ENCODE measurements around the gene STING1. TPM values are rescaled to one million over a fixed set of nuclear protein-coding genes. Genes with fewer than 3 reads are reported as not detected.
"Not testable (repeated sequence)": the region's sequence is repeated elsewhere in the genome, so short reads cannot be mapped to it uniquely, and the experiment has no call there.

The STING1 gene
- 2.9 TPM for polyA plus RNA-seq (2012; ENCODE audit: missing spikeins)

DNA sequence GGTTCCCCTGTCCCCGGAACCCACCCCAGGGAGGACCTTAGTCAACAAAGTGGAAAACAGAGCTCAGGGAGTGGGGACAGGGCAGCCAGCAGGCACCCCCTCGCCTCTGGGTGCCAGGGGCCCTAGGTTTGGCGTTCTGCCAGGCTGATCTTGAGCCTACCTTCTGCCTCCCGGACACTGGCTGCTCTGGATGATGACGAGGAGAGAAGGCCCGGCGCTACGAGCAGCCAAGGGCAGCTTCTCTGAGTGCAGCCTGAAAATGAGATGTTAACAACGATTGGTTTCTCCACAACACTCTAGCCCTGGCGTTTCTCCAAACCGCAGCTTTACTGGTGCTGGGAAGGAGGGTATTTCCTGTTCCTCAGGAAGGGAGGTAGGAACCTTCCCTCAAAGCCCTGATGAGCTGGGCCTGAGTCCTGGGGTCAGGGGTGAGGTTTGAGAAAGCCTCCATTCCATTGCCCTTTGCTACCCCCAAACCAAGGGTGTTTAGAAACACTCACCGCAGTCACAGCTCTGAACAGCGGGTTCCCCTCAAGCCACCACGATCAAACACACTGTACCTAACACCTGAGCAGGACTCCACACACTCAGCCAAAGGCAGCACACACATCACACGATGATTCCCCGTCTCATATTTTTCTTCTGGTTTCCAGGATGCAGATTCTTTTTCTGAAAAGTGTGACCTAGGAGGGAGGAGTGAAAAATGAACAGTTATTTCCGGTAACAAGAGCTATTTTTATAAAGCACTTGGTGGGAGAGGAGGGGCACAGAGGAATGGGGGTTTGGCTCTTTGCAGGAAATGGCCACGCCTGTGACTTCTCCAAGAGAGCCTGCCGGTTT, at the start of gene STING1:
TSS of gene STING1 (minus strand) at position 709 of the 840 bp plus-strand sequence. CDS start 1,054 bp downstream, outside the sequence.
- FAIRE-seq (peak; percentile 65), DNase-seq (ENCODE audit: insufficient read length) (no peak)
- no peak for TF ChIP-seq POLR2AphosphoS5 (IDR thresholded peaks at IDR 0.05; ENCODE audit: low read depth, low read length)
- no peak for TF ChIP-seq POLR2A (IDR thresholded peaks at IDR 0.05; ENCODE audit: low read depth, low read length)
- no peak for TF ChIP-seq TAF1 (IDR thresholded peaks at IDR 0.05; ENCODE audit: borderline replicate concordance, low read depth, low read length)

DNA sequence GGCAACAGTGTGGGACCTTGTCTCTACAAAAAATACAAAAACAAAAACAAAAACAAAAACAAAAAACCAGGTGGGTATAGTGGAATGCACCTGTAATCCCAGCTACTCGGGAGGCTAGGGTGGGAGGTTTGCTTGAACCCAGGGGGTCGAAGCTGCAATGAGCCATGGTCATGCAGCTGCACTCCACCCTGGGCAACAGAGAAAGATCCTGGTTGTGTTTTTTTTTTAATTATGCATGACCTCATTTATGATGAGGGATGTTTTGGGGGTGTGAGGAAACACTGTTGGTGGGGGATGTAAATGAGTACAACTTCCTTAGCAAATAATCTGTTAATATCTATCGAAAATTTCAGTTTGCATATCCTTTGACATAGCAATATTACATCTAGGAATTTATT, 49.2 kb upstream of the STING1 start:
- no peak for FAIRE-seq
- no peak for TF ChIP-seq POLR2AphosphoS5 (IDR thresholded peaks at IDR 0.05; ENCODE audit: low read depth, low read length)
- no peak for TF ChIP-seq POLR2A (IDR thresholded peaks at IDR 0.05; ENCODE audit: low read depth, low read length)
- TF ChIP-seq TAF1 (IDR thresholded peaks at IDR 0.05; ENCODE audit: borderline replicate concordance, low read depth, low read length) = no peak
- DNase-seq (ENCODE audit: insufficient read length) = no peak

DNA sequence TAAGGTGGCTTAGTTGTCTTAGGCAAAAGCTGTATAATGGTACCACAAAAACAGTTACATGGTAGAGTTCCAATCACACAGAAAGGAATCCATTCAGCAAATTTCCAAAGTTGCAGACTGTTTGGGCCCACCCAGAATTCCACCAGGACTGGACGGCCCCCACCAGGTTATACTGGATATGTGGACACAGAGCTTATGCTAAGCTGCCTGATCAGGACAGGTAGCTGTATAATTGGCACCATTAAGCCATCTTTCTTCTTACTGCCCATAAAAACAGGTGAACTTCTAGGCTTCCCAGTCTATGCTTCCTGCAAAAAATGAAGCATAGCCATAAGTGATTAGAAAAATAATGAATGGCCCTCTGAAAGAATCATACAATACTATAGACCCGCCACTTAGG, 47.5 kb upstream of the STING1 start:
- DNase-seq (ENCODE audit: insufficient read length); FAIRE-seq: not testable (repeated sequence)

DNA sequence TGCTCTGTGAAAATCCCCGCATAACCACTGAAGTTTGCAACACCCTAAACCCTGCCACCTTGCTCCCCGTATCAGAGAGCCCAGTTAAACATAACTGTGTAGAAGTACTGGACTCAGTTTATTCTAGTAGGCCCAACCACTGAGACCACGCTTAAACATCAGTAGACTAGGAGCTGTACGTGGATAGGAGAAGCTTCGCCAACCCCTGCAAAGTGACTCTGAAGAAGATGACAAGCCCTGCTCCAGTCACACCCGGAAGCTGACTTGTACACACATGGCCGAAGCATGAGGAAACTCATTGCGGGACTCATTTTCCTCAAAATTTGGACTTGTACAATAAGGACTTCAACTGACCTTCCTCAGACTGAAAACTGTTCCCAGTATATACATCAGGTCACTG, 46.1 kb upstream of the STING1 start:
- not testable (repeated sequence) for DNase-seq (ENCODE audit: insufficient read length); FAIRE-seq

DNA sequence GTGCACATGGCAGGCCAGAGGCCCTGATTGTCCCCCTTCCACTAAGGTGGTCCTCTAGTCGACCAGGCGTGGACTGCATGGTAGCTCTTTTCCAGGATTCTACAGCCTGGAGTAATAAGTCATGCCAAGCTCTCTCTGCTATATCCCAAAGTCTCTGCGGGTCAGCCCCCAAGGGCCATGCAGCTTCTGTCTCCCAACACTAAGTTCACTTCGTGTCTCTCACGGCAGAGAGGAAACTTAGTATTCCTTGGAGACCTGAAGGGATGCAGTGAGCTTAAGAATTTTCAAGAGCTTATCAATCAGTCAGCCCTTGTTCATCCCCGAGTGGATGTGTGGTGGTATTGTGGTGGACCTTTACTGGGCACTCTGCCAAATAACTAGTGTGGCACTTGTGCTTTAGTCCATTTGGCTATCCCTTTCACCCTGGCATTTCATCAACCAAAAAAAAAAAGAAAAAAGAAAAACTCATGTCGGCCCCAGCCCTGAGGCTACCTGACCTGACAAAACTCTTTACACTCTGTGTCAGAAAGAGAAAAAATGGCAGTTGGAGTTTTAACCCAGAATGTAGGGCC, 45.4 kb upstream of the STING1 start:
- not testable (repeated sequence) for DNase-seq (ENCODE audit: insufficient read length); FAIRE-seq

DNA sequence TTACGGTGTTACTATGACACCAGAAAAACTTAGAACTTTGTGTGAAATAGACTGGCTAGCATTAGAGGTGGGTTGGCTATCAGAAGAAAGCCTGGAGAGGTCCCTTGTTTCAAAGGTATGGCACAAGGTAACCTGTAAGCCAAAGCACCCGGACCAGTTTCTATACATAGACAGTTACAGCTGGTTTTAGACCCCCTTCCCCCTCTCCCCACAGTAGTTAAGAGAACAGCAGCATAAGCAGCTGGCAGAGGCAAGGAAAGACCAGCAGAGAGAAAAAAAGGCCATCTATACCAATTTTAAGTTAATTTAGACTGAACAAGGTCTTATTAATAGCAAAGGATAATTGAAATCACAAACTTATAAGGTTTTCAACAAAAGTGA, 44.5 kb upstream of the STING1 start:
- not testable (repeated sequence) for FAIRE-seq; DNase-seq (ENCODE audit: insufficient read length)

DNA sequence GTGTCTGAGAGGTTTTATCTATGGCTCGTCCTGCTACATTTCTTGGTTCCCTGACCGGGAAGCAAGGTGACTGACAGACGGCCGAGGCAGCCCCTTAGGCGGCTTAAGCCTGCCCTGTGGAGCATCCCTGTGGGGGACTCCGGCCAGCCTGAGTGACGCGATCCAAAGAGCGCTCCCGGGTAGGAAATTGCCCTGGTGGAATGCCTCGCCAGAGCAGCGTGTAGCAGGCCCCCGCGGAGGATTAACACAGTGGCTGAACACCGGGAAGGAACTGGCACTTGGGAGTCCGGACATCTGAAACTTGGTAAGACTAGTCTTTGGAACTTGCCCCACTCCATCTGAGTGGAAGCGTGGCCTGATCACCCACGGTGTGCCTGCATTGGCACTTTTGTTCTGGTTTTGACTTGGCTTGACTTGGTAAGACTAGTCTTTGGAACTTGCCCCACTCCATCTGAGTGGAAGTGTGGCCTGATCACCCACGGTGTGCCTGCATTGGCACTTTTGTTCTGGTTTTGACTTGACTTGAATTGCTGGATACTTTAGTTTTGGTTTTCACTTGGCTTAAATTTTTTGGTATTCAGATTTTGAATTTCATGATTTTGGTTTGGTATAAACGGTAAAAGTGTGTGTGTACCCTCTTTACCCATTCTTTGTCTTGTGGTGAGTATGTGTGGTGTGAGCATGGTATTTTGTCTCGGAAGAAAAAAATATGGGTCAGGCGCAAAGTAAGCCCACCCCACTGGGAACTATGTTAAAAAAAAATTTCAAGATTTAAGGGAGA, 43.9 kb upstream of the STING1 start:
- FAIRE-seq = not testable (repeated sequence)

DNA sequence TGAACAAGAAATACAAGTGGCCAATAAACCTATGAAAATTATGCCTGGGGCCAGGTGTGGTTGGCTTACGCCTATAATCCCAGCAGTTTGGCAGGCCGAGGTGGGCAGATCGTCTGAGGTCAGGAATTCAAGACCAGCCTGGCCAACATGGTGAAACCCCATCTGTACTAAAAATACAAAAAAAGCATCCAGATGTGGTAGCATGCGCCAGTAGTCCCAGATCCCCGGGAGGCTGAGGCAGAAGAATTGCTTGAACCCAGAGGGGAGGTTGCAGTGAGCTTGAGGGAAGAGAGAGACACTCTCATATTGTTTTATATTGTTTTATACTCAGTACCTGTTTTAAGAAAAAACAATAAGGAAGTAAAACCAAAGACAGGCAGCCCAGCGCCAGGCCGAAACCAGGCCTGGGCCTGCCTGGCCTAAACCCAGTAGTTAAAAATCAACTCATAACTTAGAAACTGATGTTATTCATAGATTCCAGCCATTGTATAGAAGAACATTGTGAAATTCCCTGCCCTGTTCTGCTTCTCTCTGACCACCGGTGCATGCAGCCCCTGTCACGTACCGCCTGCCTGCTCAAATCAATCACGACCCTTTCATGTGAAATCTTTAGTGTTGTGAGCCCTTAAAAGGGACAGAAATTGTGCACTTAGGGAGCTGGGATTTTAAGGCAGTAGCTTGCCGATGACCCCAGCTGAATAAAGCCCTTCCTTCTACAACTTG, 43.2 kb upstream of the STING1 start:
- FAIRE-seq = peak; percentile 74

More for the DNA sequence above, 43.9 kb upstream of the STING1 start:
- DNase-seq (ENCODE audit: insufficient read length) = not testable (repeated sequence)

DNA sequence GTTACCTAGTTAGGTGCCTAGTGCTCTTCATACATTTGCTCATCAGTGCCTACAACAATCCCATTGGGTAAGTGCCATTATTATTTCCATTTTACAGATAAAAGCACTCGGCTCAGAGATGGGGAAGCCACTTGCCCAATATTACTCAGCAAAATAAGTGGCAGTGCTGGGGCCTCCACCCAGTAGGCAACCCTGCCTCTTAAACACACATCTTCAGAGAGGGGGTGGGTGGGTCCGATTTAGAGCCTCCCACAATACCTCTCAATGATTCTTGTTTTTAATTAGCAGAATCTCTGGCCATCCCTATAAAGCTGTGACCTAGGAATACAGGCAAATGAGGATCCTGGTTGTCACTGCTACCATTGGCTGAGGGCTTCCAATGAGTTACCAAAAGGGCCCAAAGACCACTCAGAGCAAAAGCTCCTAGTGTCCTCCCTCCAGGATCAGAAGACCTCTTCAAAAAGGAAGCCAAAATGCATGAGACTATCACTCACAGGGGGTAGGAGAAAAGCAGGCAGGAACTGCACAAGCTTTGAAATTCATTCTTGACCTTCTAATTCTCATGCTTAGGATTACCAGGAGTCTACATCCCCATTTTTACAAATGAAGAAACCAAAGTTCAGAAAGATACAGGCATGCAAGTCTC, 42.5 kb upstream of the STING1 start:
- peak; percentile 54 for FAIRE-seq
- no peak for DNase-seq (ENCODE audit: insufficient read length)
- no peak for TF ChIP-seq POLR2A (IDR thresholded peaks at IDR 0.05; ENCODE audit: low read depth, low read length)
- TF ChIP-seq TAF1 (IDR thresholded peaks at IDR 0.05; ENCODE audit: borderline replicate concordance, low read depth, low read length) = no peak
- TF ChIP-seq POLR2AphosphoS5 (IDR thresholded peaks at IDR 0.05; ENCODE audit: low read depth, low read length) = no peak

More for the DNA sequence above, 43.2 kb upstream of the STING1 start:
- not testable (repeated sequence) for DNase-seq (ENCODE audit: insufficient read length)

DNA sequence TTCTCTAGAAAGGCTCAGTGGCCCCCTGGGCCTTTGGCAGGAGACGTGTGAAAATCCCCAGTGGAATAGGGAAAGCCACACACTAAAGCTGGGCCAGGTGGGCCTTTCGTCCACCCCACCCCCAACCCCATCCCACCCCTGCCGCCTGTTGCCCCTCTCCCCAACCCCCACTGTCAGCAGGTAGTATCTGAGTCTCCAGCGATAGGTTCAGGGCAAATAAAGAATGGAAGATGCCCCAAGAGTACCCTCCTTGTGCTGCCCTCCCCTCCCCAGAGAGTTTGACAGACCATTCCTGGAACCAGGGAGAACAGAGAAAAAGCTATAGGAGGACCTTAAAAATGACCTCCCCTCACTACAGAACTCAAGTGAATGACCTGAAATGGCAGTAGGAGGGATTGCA, 41.9 kb upstream of the STING1 start:
- TF ChIP-seq TAF1 (IDR thresholded peaks at IDR 0.05; ENCODE audit: borderline replicate concordance, low read depth, low read length) = no peak
- TF ChIP-seq POLR2A (IDR thresholded peaks at IDR 0.05; ENCODE audit: low read depth, low read length) = no peak
- no peak for TF ChIP-seq POLR2AphosphoS5 (IDR thresholded peaks at IDR 0.05; ENCODE audit: low read depth, low read length)
- DNase-seq (ENCODE audit: insufficient read length) = no peak
- FAIRE-seq = peak; percentile 73

DNA sequence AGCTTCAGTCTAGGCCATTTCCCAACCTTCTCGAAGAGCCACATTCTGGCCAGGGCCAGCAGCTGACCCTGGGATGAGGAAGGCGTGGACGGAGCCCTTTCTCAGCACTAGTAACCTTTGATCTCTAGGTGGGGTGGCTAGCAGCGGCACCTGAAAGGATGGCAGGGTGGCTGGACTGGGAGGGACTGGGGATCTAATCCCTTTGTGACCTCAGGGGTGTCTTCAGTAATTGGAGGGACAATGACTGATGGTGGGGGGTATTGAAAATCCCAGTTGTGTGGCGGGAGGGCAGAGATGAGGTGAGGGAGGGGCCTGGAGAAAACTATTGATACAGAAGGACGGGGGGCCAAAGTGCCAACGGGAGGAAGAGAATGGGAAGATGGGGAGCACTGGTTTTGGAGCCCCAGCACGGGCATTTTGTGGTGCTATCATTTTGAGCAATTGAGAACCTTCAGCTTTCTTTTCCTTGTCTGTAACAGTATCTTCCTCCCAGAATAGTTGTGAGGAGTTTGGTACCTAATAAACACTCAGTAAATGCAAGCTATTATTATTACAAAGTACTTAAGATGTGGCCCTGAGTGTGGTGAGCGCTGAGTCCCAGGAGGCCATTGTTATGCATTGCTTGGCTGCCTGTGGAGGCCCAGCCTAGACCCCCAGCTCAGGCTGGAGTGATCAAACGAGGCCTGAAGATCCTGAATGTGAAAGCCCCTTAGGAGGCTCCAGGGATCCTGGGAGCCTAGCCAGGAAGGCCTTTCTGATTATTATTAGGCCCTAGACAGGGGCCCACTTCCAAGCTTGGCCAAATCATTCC, 41.3 kb upstream of the STING1 start:
- no peak for DNase-seq (ENCODE audit: insufficient read length)
- FAIRE-seq = no peak
- TF ChIP-seq POLR2AphosphoS5 (IDR thresholded peaks at IDR 0.05; ENCODE audit: low read depth, low read length) = no peak
- no peak for TF ChIP-seq POLR2A (IDR thresholded peaks at IDR 0.05; ENCODE audit: low read depth, low read length)
- TF ChIP-seq TAF1 (IDR thresholded peaks at IDR 0.05; ENCODE audit: borderline replicate concordance, low read depth, low read length) = no peak

Measured in GM12892 (cell line).